Right renal pelvis (tissue), 4 donors: Measurements from ENCODE around the gene CTU2. TPM values are rescaled to one million over a fixed set of nuclear protein-coding genes. Genes with fewer than 3 reads are reported as not detected.

Experiments
- DNase-seq, 4 donors: peaks; one replicate each; pipeline ENCODE4 v3.0.0-alpha.2; 2013; ENCODE audit warnings: low read depth in 4 of 4, low spot score in 3 of 4, missing footprints in 1 of 4
- polyA plus RNA-seq, 4 donors: library from polyadenylated mRNA; unstranded; fragments of 120-200 nt; gene quantifications; one replicate each; pipeline ENCODE4 v1.2.1, GENCODE V29; 2013; ENCODE audit not compliant: insufficient read length in 4 of 4

The CTU2 gene
- polyA plus RNA-seq, 4 donors = 10.3 to 17.9 (median 10.8) TPM

DNA sequence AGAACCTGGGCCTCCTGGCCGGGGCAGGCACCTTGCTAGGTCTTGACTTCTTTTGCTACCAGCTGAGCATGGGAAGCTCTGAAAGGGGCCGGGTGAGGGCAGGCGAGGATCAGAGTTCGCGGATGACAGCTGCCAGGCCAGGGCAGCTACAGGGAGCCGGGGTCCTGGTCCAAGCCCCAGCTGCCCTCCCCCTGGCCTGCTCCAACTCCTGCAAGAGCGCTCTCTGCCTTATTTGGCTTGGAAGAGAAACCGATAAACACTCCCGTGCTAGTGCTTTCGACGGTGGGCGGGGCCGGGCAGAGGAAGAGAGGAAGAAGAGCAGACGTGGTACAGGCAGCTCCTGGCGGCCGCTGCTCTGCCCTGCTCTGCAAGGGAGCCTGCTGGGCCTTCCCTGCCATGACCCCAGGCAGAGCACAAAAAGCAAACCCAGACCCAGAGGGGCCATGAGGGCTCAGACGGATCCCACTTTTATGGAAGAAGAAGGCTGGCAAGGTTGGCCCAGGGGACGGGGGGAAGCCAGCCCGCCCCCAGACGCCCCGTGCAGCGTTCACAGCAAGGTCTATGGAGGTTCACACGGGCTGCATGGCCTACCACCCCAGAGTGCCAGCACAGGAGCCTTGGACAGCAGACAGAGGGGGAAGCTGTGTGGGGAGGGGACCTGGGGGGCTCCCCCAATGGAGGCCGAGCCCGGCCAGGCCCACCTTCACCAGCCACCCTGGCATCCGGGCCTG, 53.1 kb downstream of the CTU2 start:
- no peak for DNase-seq

DNA sequence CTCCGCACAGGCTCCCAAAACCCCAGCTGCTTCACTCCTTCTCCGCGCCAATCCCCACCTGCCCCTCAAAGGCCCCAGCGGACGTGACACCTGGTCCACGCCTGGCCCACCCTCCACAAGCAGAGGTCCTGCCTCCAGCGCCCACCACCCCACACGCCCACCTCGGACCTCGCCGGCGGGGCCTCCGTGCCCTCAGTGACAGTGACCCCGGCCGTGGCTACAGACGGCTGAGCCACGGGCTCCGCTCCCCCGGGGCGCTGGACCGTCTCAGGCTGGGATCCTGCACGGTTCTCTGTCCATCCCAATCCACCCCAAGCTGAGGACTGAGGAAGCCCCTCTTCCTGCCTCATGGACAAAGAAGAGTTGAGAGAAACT, 53.7 kb downstream of the CTU2 start:
- no peak for DNase-seq

DNA sequence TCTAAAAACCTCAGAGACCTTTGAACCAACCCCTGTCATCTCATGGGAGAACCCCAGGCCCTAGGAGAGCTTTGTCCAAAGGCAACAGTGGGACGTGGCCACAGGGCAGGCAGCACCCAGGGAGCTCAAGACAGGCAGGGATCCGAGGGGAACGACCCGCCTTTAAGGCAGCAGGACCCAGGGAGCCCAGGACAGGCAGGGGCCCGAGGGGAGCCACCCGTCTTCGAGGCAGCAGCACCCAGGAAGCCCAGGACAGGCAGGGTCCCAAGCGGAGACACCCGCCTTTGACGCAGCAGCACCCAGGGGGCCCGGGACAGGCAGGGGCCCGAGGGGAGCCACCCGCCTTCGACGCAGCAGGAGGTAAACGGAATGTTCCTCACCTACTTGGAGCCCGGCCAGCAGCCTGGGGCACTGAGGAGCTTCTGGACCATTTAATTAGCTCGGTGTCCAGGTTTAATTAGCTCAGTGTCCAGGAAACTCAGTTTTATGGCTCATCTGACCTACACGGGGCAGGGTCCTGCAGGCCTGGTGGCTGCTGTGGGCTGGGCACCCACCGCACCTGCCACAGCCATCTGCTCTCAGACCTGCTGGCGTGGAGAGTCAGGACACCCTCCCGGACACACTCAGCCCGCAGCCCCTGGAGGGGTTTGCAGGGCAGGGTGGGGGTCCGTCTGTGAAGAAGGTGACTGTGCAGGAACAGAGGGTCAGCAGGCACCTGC, 54.3 kb downstream of the CTU2 start:
- DNase-seq = no peak

DNA sequence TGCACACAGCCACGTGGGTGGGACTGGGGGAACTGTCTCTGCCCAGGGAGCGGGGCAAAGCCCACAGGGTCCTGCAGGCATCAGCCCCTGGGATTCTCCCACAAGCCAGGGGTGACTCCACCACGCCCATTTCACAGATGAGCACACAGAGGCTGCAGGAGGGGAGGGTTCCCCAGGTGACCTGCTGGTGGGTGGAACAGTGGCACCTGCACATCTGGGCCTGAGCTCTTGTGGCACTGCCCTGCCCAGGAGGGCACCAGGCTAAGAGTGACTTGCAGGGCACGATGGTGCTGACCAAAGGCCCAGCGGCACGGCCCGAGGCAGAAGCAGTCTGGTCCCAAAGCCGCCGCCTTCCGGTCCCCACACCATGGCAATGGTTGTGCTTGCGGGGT, 54.8 kb downstream of the CTU2 start:
- no peak for DNase-seq

DNA sequence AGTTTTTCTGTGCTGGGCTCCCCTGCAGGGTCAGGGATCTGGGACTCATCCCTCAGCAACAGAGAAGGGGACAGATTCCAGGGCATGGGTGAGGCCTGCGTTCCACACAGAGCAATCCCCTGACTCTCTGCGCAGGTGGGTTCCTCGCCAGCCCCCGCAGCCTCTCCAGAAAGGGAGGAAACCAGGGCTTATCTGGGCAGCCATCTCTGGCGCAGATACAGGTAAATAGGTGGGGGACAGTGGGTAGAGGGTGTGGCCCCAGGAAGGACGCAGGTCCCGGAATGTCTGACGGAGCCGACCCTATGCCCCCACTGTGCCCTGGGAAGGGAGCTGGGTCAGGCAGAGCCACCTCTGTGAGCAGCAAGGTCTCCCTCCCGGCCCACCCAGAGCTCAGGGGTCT, 55.5 kb downstream of the CTU2 start:
- DNase-seq = no peak

DNA sequence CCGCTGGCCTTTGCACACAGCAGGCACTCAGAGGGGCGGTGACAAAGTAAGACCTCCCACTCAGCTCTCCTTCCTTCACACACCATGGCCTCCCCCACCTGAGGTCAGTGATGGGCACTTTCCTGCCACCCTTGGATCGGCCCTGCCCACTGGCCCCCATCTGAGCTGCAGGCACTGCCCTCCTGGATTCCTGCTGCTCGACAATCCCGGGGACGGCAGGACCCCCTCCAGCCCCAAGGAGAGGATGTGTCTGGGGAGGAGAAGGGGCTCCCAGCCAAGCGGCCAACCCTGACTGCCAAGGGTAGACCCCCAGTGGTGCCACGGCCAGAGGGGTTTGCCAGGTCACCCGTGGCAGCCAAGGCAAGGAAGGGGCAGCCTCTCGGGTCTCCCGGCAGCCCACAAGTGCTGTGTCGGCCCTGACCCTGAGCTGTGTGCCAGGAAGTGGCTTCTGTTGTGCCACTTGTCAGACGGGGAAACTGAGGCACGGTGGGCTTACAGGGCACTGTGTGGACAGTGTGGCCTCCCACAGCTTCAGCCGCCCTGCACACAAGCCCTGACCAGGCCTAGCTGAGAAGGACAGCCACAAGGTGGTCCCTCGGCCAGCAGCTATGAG, 56.1 kb downstream of the CTU2 start:
- DNase-seq = no peak

DNA sequence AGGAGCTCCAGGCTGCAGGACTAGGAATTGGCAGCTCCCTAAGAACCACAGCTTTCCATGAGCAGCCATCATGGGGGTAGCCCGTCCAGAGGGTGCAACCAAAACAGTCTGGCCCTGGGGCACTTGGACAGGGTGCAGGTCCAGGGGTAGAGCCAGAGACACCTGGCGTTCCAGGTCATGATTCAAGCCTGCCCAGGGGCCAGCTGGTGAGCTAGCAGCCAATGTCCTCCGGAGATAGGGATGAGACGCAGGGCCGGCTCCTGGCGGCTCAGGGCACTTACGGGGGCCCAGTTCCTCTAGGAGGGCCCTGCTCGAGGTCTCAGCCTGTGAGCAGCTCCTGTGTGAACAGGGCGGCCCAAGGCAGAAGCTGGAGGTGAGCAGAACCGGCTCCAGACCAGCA, 56.6 kb downstream of the CTU2 start:
- DNase-seq = no peak

DNA sequence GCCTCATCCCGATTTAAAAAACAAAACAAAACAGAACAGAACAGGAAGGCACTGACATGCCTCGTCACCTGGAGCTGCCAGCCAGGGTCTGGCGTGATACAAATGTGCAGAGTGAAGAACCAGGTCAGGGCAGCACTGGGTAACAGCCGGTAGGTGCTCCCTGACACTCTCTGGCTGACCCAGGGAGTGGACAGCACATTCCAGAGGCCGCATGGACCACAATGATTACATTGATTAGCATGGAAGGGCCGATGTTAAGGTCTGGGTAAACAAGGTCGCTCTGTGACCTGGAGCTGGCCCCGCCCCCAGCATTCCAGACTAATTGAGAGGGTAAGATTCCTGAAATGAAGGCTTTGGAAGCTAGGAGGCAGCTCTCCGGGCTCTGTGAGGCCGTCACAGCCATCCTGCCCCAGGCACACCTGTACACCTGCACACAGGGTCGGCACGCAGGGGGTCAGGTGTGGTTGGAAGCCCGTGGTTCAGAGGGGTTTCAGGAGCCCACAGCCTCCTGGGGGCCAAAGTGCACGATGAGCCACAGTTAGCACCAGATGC, 57.3 kb downstream of the CTU2 start:
- no peak for DNase-seq

DNA sequence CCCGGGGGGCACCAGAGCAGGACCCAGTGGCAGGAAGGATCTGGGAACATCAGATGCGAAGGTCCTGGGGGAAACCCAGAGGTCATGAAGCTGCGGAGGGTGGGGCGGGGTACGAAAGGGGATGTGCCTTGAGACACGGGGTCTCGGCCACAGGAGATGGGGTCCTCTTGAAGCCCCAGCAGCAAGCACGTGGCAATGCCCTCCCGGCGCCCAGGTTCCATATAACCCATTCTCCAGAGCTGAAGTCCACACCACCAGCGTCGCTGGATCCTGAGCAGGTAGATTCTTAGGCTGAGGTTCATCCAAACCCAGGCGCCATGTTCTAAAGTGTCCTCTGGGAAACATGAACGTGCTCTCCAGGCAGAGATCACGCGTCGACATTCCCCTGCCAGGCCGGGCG, 57.8 kb downstream of the CTU2 start:
- no peak for DNase-seq

DNA sequence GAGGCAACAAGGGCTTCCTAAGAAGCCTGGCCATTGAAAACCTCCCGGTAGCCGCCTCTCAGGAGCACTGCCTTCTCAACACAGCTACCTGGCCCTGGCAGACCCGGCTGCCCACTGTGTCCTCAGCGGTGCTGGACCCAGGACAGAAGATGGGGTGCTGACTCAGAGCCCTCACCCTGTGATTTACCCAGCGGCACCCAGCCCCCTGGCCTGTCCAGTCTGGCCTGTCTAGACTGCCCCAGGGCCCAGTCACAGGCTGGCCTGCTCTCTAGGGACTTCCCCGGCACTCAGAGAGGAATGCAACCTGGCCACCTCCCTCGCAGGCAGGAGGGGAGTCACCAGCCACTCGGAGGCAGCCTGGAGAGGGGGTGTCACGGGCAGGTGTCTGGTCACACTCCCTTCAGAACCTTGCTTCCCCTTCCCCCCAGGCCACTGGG, 58.6 kb downstream of the CTU2 start:
- no peak for DNase-seq

Other genes starting within 250 kb of the CTU2 start
- 10 to 100 TPM; 32.6 to 42.2 (median 34.8) TPM for gene ZC3H18, start 136.1 kb upstream of the CTU2 start, polyA plus RNA-seq
- gene IL17C, start 67.9 kb upstream of the CTU2 start, polyA plus RNA-seq = under 1 TPM in 1 of 4 donors, not detected in 3; 0.20 TPM
- 100 to 1,000 TPM; 102 to 202 (median 108) TPM for gene CYBA, start 55.5 kb upstream of the CTU2 start, polyA plus RNA-seq
- gene MVD, start 43.4 kb upstream of the CTU2 start, polyA plus RNA-seq = 10 to 100 TPM; 25.4 to 40.6 (median 27.4) TPM
- under 1 TPM; 0.39 to 0.86 (median 0.60) TPM for gene SNAI3, start 20.0 kb upstream of the CTU2 start, polyA plus RNA-seq
- gene RNF166, start 95 bp upstream of the CTU2 start, polyA plus RNA-seq = 10 to 100 TPM; 14.1 to 21.7 (median 19.9) TPM
- 10 to 100 TPM; 25.6 to 55.5 (median 32.9) TPM for gene PIEZO1, start 78.7 kb downstream of the CTU2 start, polyA plus RNA-seq
- 10 to 100 TPM; 14.4 to 21.9 (median 14.9) TPM for gene CDT1, start 97.3 kb downstream of the CTU2 start, polyA plus RNA-seq
- gene APRT, start 105.4 kb downstream of the CTU2 start, polyA plus RNA-seq = 100 to 1,000 TPM in 1 of 4 donors, 10 to 100 TPM in 3; 80.7 to 126 (median 87.1) TPM
- 10 to 100 TPM; 21.3 to 23.4 (median 22.7) TPM for gene GALNS, start 150.4 kb downstream of the CTU2 start, polyA plus RNA-seq
- gene TRAPPC2L, start 150.6 kb downstream of the CTU2 start, polyA plus RNA-seq = 10 to 100 TPM; 73.2 to 90.6 (median 80.1) TPM
- gene PABPN1L, start 160.2 kb downstream of the CTU2 start, polyA plus RNA-seq = under 1 TPM in 1 of 4 donors, not detected in 3; 0.09 TPM